Effector memory CD4-positive, alpha-beta T cell (primary cell): ENCODE data around the gene NLE1.
"Not testable (repeated sequence)": the region's sequence is repeated elsewhere in the genome, so short reads cannot be mapped to it uniquely, and the experiment has no call there.

Experiments
- DNase-seq, 3 donors: peaks; one replicate each; pipeline ENCODE4 v3.0.0-alpha.2; 2020
- H3K27ac ChIP-seq: 2 replicates; pipeline ENCODE4 v1.7.0; 2013; ENCODE audit warnings: mild to moderate bottlenecking, low read length, moderate library complexity; ENCODE audit not compliant: insufficient read depth, poor library complexity, severe bottlenecking
- H3K27me3 ChIP-seq: replicated peaks from 2 replicates; pipeline ENCODE4 v1.7.0; 2013; ENCODE audit warnings: mild to moderate bottlenecking, low read length; ENCODE audit not compliant: insufficient read depth, control insufficient read depth, poor library complexity, severe bottlenecking
- H3K36me3 ChIP-seq: 2 replicates; pipeline ENCODE4 v1.7.0; 2013; ENCODE audit warnings: mild to moderate bottlenecking, low read length, moderate library complexity; ENCODE audit not compliant: control insufficient read depth, insufficient read depth
- H3K4me1 ChIP-seq: 2 replicates; pipeline ENCODE4 v1.7.0; 2013; ENCODE audit warnings: low read length, mild to moderate bottlenecking; ENCODE audit not compliant: control insufficient read depth, insufficient read depth, poor library complexity, severe bottlenecking
- H3K4me3 ChIP-seq: 2 replicates; pipeline ENCODE4 v1.7.0; 2013; ENCODE audit warnings: low read length, low read depth, mild to moderate bottlenecking; ENCODE audit not compliant: insufficient read depth, poor library complexity, severe bottlenecking
- H3K9me3 ChIP-seq: 2 replicates; pipeline ENCODE4 v1.7.0; 2013; ENCODE audit warnings: mild to moderate bottlenecking, low read length, moderate library complexity; ENCODE audit not compliant: control insufficient read depth

The NLE1 gene

DNA sequence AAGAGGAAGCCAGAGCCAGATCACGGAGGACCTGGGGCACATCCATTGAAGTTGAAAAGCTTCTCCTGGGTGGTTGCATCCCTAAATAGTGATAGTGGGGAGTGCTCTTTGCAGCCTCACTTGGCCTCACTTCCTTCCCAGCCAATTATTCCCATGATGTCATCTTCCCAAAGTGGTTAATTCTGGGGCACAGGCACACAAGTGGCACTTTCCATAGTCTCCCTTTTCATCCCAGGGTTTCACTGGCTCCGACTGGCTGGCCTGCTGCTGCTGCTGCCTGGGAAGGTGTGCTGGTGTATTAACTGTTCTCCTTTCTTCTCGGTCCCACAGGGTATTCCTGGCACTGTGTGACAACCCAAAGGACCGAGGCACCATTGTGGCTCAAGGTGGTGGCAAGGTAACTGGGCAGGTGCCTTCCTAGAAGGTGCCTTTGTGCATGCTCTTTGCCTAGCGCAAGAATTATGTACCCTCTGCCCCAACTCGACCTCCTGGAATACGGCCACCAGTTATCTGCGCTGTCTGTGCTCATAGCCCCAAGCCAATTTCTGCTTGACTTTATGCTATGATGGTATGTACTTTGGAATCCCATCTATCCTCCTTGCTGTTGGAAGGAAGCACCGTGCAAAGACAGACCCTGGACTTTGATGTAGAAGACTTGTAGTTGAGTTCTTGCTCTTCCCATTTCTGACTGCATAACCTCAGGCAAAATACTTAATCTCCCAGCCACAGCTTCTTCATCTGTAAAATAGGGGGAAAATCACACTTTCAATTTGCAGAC is 33.7 kb upstream of the NLE1 start:
- no peak for DNase-seq
- Histone ChIP-seq H3K4me1 (peaks cover 27% of the 10 kb centered on the region), H3K9me3 (no peaks in the 10 kb centered on the region), H3K36me3 (no peaks in the 10 kb centered on the region), H3K4me3 (no peak overlapping the region), H3K27ac (no peak overlapping the region), H3K27me3 (no peaks in the 10 kb centered on the region)

- DNase-seq = no peak
- Histone ChIP-seq H3K4me3 (no peak overlapping the region), H3K4me1 (peaks cover 27% of the 10 kb centered on the region), H3K36me3 (no peaks in the 10 kb centered on the region), H3K27ac (no peak overlapping the region), H3K9me3 (no peaks in the 10 kb centered on the region), H3K27me3 (no peaks in the 10 kb centered on the region)
Observed at GRCh38 chr17:35174835-35175334, 32.8 kb upstream of the NLE1 start.

DNA sequence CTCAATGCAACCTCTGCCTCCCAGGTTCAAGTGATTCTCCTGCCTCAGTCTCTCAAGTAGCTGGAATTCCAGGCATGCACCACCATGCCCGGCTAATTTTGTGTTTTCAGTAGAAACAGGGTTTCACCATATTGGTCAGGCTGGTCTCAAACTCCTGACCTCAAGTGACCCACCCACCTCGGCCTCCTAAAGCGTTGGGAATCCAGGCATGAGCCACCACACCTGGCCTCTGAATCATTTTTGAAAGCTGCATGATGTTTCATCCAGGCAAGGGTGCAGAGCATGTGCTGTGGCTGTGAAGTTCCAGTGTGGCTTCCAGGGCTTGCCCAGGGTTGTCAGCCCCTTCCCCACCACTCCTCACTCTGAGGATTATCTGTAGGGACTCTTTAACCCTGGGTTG is 30.2 kb upstream of the NLE1 start:
- not testable (repeated sequence) for H3K9me3 ChIP-seq, H3K27me3 ChIP-seq, H3K36me3 ChIP-seq, DNase-seq, H3K4me3 ChIP-seq
- H3K27ac ChIP-seq = peak overlapping the region; percentile 46
- peaks cover 24% of the 10 kb centered on the region for H3K4me1 ChIP-seq

DNA sequence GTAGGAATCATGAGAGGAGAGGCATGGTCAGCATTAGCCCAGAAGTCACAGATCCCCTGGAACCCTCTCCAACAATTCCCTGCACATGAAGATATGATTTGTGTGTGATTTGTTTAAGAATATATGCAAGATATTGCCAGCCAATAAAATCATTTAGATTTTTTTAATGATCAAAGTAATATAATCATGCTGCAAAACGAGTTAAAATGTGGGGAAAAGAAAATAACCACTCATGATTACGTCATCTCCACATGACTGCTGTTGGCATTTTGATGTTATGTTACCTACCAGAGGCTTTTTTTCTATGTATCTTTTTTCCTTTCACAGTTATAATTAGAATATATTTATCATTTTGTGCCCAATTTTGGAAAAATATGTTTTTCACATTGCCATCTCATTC is 29.7 kb upstream of the NLE1 start:
- no peaks in the 10 kb centered on the region for H3K27me3 ChIP-seq
- no peaks in the 10 kb centered on the region for H3K9me3 ChIP-seq
- no peaks in the 10 kb centered on the region for H3K36me3 ChIP-seq
- peak overlapping the region; percentile 46 for H3K27ac ChIP-seq
- peaks cover 19% of the 10 kb centered on the region for H3K4me1 ChIP-seq
- no peak overlapping the region for H3K4me3 ChIP-seq
- DNase-seq = no peak

DNA sequence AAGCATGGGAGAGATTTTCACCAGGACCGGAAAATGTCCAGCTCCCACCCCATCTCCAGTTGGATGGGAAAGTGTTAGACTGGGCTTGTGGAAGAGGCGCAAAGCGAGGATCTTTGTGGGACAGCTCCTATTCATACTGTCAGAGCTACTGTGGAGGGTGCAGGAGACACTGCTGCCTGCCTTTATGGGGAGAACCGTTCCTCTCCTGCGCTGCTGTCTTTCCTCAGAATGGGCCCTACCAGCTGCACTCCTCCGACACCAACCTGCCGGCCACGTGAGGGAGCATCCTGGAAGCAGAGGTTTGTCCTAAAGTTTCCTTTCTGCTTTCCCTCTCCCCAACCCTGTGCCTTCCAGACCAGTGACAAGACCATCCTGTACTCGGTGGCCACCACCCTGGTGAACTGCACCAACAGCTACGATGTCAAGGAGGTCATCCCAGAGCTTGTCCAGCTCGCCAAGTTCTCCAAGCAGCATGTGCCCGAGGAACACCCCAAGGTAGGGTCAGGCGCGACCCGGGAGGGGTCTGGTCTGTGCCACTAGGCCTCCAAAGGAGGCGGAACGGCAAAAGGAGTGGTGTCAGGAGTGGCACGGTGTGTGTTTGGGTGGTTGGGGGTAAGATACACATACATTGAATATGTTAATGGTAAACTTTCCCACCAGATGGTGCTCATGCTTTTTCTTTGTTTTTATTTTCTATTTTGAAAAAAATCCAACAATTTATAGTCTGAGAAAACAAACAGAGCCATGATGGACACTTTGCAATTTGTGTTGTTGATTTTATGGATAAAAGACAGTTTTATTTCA is 29.1 kb upstream of the NLE1 start:
- no peak overlapping the region for H3K27ac ChIP-seq
- no peaks in the 10 kb centered on the region for H3K36me3 ChIP-seq
- no peaks in the 10 kb centered on the region for H3K9me3 ChIP-seq
- no peak for DNase-seq
- H3K4me3 ChIP-seq = no peak overlapping the region
- H3K4me1 ChIP-seq = peaks cover 16% of the 10 kb centered on the region
- no peaks in the 10 kb centered on the region for H3K27me3 ChIP-seq

GRCh38 chr17:35169835-35170363 is 27.8 kb upstream of the NLE1 start:
- DNase-seq = no peak
- H3K4me3 ChIP-seq = no peak overlapping the region
- H3K9me3 ChIP-seq = no peaks in the 10 kb centered on the region
- H3K4me1 ChIP-seq = peaks cover 20% of the 10 kb centered on the region
- H3K27ac ChIP-seq = no peak overlapping the region
- H3K36me3 ChIP-seq = no peaks in the 10 kb centered on the region
- H3K27me3 ChIP-seq = no peaks in the 10 kb centered on the region

DNA sequence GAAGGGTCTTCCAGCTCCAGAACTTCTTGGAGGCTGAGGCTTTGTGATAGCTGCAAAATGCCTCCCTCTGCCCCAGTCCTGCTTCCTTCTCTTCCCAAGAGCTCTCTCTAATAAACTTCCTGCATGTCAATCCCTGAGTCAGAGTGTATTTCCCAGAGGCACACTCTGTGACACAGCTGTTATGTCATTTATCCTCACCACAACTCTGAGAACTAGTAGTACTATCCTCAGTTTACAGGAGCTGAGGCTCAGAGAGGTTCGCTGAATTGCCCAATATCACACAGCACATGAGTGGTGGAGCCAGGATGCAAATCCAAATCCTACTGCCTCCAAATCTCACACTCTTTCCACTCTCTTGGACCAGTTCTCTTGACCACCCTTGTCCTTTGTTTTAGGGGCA is 25.6 kb upstream of the NLE1 start:
- no peak for DNase-seq
- no peaks in the 10 kb centered on the region for H3K9me3 ChIP-seq
- no peak overlapping the region for H3K27ac ChIP-seq
- H3K4me3 ChIP-seq = no peak overlapping the region
- H3K4me1 ChIP-seq = peaks cover 17% of the 10 kb centered on the region
- no peaks in the 10 kb centered on the region for H3K36me3 ChIP-seq
- H3K27me3 ChIP-seq = no peaks in the 10 kb centered on the region

- Histone ChIP-seq H3K27me3 (no peaks in the 10 kb centered on the region), H3K9me3 (no peaks in the 10 kb centered on the region), H3K27ac (no peak overlapping the region), H3K4me3 (no peak overlapping the region), H3K4me1 (peaks cover 16% of the 10 kb centered on the region), H3K36me3 (no peaks in the 10 kb centered on the region)
- DNase-seq = no peak
Observed at GRCh38 chr17:35167046-35167445, 24.9 kb upstream of the NLE1 start.

DNA sequence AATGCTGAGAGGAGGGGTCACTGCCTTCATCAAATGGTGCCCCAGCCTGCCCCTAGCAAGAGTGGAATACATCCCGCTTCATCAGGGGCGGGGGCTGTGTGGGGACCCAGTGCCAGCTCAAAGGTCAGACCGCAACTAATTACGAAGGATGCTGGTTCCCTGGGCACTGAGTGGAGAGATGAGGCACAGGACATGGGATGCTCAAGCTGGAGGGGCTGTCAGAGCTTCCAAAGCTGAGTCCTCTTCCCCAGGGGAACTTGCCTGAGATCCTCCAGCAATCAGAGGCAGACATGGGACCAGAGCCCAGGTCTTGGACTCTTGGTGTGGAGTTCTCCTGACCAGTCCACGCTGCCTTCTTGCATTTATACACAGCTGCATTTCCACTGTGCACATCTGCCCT is 24.4 kb upstream of the NLE1 start:
- Histone ChIP-seq H3K27ac (no peak overlapping the region), H3K9me3 (no peaks in the 10 kb centered on the region), H3K36me3 (no peaks in the 10 kb centered on the region), H3K4me1 (peaks cover 16% of the 10 kb centered on the region), H3K27me3 (no peaks in the 10 kb centered on the region), H3K4me3 (no peak overlapping the region)
- no peak for DNase-seq

DNA sequence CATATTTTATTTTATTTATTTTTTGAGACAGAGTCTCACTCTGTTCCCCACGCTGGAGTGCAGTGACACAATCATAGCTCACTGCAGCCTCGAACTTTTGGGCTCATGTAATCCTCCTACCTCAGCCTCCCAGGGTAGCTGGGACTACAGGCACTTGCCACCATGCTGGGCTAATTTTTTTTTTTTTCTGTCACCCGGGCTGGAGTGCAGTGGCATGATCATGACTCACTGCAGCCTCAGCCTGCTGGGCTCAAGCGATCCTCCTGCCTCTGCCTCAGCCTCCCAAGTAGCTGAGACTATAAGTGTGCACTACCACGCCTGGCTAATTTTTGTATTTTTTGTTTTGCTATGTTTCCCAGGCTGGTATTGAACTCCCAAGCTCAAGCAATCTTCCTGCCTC is 22.6 kb upstream of the NLE1 start:
- Histone ChIP-seq H3K36me3 (no peaks in the 10 kb centered on the region), H3K4me1 (peaks cover 26% of the 10 kb centered on the region), H3K27ac (no peak overlapping the region), H3K27me3 (no peaks in the 10 kb centered on the region), H3K4me3 (no peak overlapping the region), H3K9me3 (no peaks in the 10 kb centered on the region)
- no peak for DNase-seq
